K562 (cell line): ENCODE data around the gene PSMB10. TPM values are rescaled to one million over a fixed set of nuclear protein-coding genes. Genes with fewer than 3 reads are reported as not detected.
A peak's percentile ranks its signal among the peaks of the same experiment; 100 is the strongest.

Source experiments
- ATAC-seq: fragments of 200-7000 bp; cut with Tn5 transposase; 3 replicates; pipeline ENCODE4 v1.9.1; 2020; ENCODE audit warnings: moderate library complexity
- BruUV-seq: library from RNA; stranded (reverse); fragments of 400-500 nt; replicated peaks from 2 replicates; lab custom pipeline; 2021; lab: Mats Ljungman, UMichigan
- CTCF ChIA-PET: fragments of 300-600 bp; formaldehyde crosslinking; extraction: SDS; loops from one replicate; lab custom pipeline; 2021; ENCODE audit warnings: low intra/inter-chr PET ratio; lab: Yijun Ruan, JAX
- POLR2A ChIA-PET: fragments of 300-600, 350-650 bp; sonication (Branson Sonifier 250); formaldehyde crosslinking; extraction: SDS; loops from one replicate; lab custom pipeline; 2021; ENCODE audit warnings: antibody characterized with exemption, inconsistent platforms; lab: Yijun Ruan, JAX
- DNase-seq, 4 experiments: peaks; one replicate each; pipeline versions ENCODE4 v3.0.0 to v3.0.0-alpha.2; 2011 to 2018; ENCODE audit warnings: low spot score in 3 of 4, mixed read lengths in 3 of 4; ENCODE audit errors: extremely low read depth in 1 of 4
- FAIRE-seq: peaks from 2 replicates; lab custom pipeline; 2011; peaks lifted over from hg19 to GRCh38; lab: Jason Lieb, UNC
- H2AFZ ChIP-seq: 2 replicates; pipeline ENCODE4 v1.6.0; 2011; ENCODE audit warnings: low read depth, low read length, control low read depth, inconsistent platforms
- H3K27ac ChIP-seq: fragments of 200-600 bp; 3 replicates; pipeline ENCODE4 v1.8.0; 2011; ENCODE audit warnings: low read depth, mild to moderate bottlenecking, control low read depth, inconsistent platforms, low read length, moderate library complexity, mixed read lengths; ENCODE audit errors: extremely low read depth
- H3K27me3 ChIP-seq, 2 experiments: fragments of 300-600 bp in 1 of 2; 2 replicates in 1 of 2; 3 replicates in 1 of 2; pipeline versions ENCODE4 v1.6.0 to v1.8.0; 2011; ENCODE audit warnings: inconsistent platforms in 2 of 2, low read length in 2 of 2, mild to moderate bottlenecking in 1 of 2, mixed read lengths in 1 of 2, moderate library complexity in 1 of 2; ENCODE audit not compliant: control insufficient read depth in 2 of 2, insufficient read depth in 2 of 2
- H3K36me3 ChIP-seq: fragments of 300-600 bp; 3 replicates; pipeline ENCODE4 v1.8.0; 2011; ENCODE audit warnings: mild to moderate bottlenecking, low read length, inconsistent platforms; ENCODE audit not compliant: control insufficient read depth, insufficient read depth
- H3K4me1 ChIP-seq, 2 experiments: fragments of 200-600 bp in 1 of 2; replicated peaks in 1 of 2; 2 replicates in 1 of 2; 3 replicates in 1 of 2; pipeline versions ENCODE4 v1.5.1 to v1.8.0; 2011; ENCODE audit warnings: inconsistent platforms in 2 of 2, low read length in 2 of 2, mild to moderate bottlenecking in 1 of 2, mixed read lengths in 1 of 2, moderate library complexity in 1 of 2; ENCODE audit not compliant: control insufficient read depth in 2 of 2, insufficient read depth in 2 of 2
- H3K4me2 ChIP-seq: 2 replicates; pipeline ENCODE4 v1.6.1; 2011; ENCODE audit warnings: low read length, control low read depth, inconsistent platforms, mixed read lengths; ENCODE audit not compliant: insufficient read depth
- H3K4me3 ChIP-seq: fragments of 200-600 bp; sonication (generic), shearing (Covaris generic); 2 replicates; pipeline ENCODE4 v1.5.1; 2016; ENCODE audit warnings: control low read depth, inconsistent platforms
- H3K79me2 ChIP-seq: fragments of 200-600 bp; 3 replicates; pipeline ENCODE4 v1.8.0; 2011; ENCODE audit warnings: low read length, inconsistent platforms; ENCODE audit not compliant: control insufficient read depth, insufficient read depth
- H3K9ac ChIP-seq, 2 experiments: 2 replicates each; pipeline versions ENCODE4 v1.6.0 to v1.6.1; 2011; ENCODE audit warnings: low read depth in 2 of 2, low read length in 2 of 2, control low read depth in 1 of 2, inconsistent platforms in 1 of 2, mild to moderate bottlenecking in 1 of 2, mixed read lengths in 1 of 2; ENCODE audit not compliant: insufficient read depth in 1 of 2
- H3K9me1 ChIP-seq: one replicate; pipeline ENCODE4 v1.6.0; 2011; ENCODE audit warnings: inconsistent platforms, mild to moderate bottlenecking, low read length, moderate library complexity; ENCODE audit not compliant: control insufficient read depth, insufficient read depth
- H3K9me3 ChIP-seq: replicated peaks from 2 replicates; pipeline ENCODE4 v1.5.1; 2011; ENCODE audit warnings: low read depth, low read length, inconsistent platforms; ENCODE audit not compliant: control insufficient read depth, insufficient read depth
- H4K20me1 ChIP-seq: replicated peaks from 2 replicates; pipeline ENCODE4 v1.6.1; 2011; ENCODE audit warnings: low read length, inconsistent platforms, mixed read lengths; ENCODE audit not compliant: control insufficient read depth, insufficient read depth
- BCL6 ChIP-seq: fragments of 250-450 bp; sonication (Bioruptor Pico); IDR thresholded peaks from 2 replicates; pipeline ENCODE4 v1.4.0; 2020
- C11orf30 ChIP-seq: fragments of 450-650 bp; IDR thresholded peaks from 2 replicates; pipeline ENCODE4 v1.6.1; 2016; ENCODE audit warnings: low read depth, mild to moderate bottlenecking
- CREM ChIP-seq: IDR thresholded peaks from 2 replicates; pipeline ENCODE4 v1.6.1; 2014; ENCODE audit warnings: antibody characterized with exemption, low read depth
- CTBP1 ChIP-seq: fragments of 450-650 bp; IDR thresholded peaks from 2 replicates; pipeline ENCODE4 v1.6.1; 2016; ENCODE audit warnings: borderline replicate concordance
- KAT2B ChIP-seq: IDR thresholded peaks from one replicate; pipeline ENCODE4 v1.6.1; 2012; ENCODE audit warnings: low read depth, mild to moderate bottlenecking, control low read depth, inconsistent platforms, low read length, moderate library complexity
- MED1 ChIP-seq: sonication (generic); formaldehyde crosslinking; IDR thresholded peaks from 2 replicates; pipeline ENCODE4 v1.8.1; 2023; ENCODE audit warnings: missing genetic modification reagents, borderline replicate concordance
- NCOA1 ChIP-seq: fragments of 450-650 bp; IDR thresholded peaks from 2 replicates; pipeline ENCODE4 v1.6.1; 2016; ENCODE audit warnings: low read depth
- PCBP1 ChIP-seq: fragments of 200-400 bp; formaldehyde crosslinking; IDR thresholded peaks from 2 replicates; pipeline ENCODE4 v1.6.1; 2018; ENCODE audit warnings: mild to moderate bottlenecking, low read depth, low read length; ENCODE audit not compliant: poor library complexity, severe bottlenecking
- POLR2AphosphoS2 ChIP-seq: IDR thresholded peaks from 2 replicates; pipeline ENCODE4 v1.6.1; 2012; ENCODE audit warnings: low read length, improper control_type of control experiment
- PREB ChIP-seq: sonication (generic); formaldehyde crosslinking; IDR thresholded peaks from 2 replicates; pipeline ENCODE4 v1.8.1; 2023; ENCODE audit warnings: mild to moderate bottlenecking, missing genetic modification reagents
- ZNF347 ChIP-seq: fragments of 450-650 bp; formaldehyde crosslinking; IDR thresholded peaks from 2 replicates; pipeline ENCODE4 v1.4.0; 2020; ENCODE audit warnings: low read depth, mild to moderate bottlenecking, moderate library complexity
- ZNF551 ChIP-seq: fragments of 250-450 bp; sonication (Bioruptor Pico); IDR thresholded peaks from 2 replicates; pipeline ENCODE4 v1.5.0; 2021; ENCODE audit warnings: mild to moderate bottlenecking, moderate library complexity
- WGBS: fragments of 100-300 bp; shearing (Covaris generic); methylation state at CpG from one replicate; pipeline ENCODE4 v1.1.6; 2016; ENCODE audit warnings: low coverage, mixed read lengths; ENCODE audit not compliant: insufficient coverage; ENCODE audit errors: missing lambda C conversion rate; 5-methylcytosine and 5-hydroxymethylcytosine counted together
- in situ Hi-C: fragments of 300-500 bp; cut with MboI; formaldehyde crosslinking; loops from 4 replicates; pipeline ENCODE4 v1.15.0; 2018; ENCODE audit warnings: inconsistent platforms, mixed read lengths
- intact Hi-C: fragments of 100-400 bp; cut with micrococcal nuclease; formaldehyde crosslinking; loops from 2 replicates; pipeline ENCODE4 v1.14.2; 2022
- polyA plus RNA-seq, 8 experiments: library from polyadenylated mRNA; depleted of rRNA in 4 of 8; stranded (reverse) in 5 of 8; unstranded in 3 of 8; fragments of >200 nt; fragmentation: Nextera tagmentation in 2 of 8; fragmentation: Illumina TruSeq in 1 of 8; extraction: Ambion mirVana in 2 of 8; extraction: Trizol in 1 of 8; gene quantifications; 2 replicates each; pipeline versions ENCODE4 v1.2.1 to v1.2.3, GENCODE V29; 2011 to 2014; ENCODE audit warnings: inconsistent platforms in 1 of 8, missing spikeins in 1 of 8
- total RNA-seq, 7 experiments: library from RNA; depleted of rRNA in 6 of 7; stranded (reverse); fragments of >200 nt in 6 of 7; fragmentation: Illumina TruSeq in 2 of 7; extraction: Trizol in 2 of 7; gene quantifications; 2 replicates each; pipeline versions ENCODE4 v1.2.1 to v1.2.3, GENCODE V29; 2011 to 2021; ENCODE audit warnings: low replicate concordance in 1 of 7

The PSMB10 gene
- total and polyA plus RNA-seq, 9 of the 15 experiments (the other 6 are each of a cell fraction or from before 2014, with no cell fraction given): 11.7 to 105 (median 51.0) TPM

GRCh38 chr16:67940446-67941089, 3.9 kb upstream of the PSMB10 start:
- in situ Hi-C loops (no loop called here), intact Hi-C loops (no loop called here)
- FAIRE-seq (peak; percentile 11), DNase-seq (no peak), ATAC-seq (no peak)
- BruUV-seq: no TSS peak
- Histone ChIP-seq H3K4me3 (no peak overlapping the region), H3K9me1 (no peaks in the 10 kb centered on the region), H3K27ac (no peak overlapping the region), H3K4me1 (peaks cover 16 to 72% of the 10 kb centered on the region in 2 experiments), H3K27me3 (no peaks in the 10 kb centered on the region), H4K20me1 (peaks cover 13% of the 10 kb centered on the region; the same call in 1 of the 2 replicates), H3K36me3 (peaks cover 52% of the 10 kb centered on the region; the same call in 2 of the 3 replicates), H3K4me2 (no peak overlapping the region), H2AFZ (no peak overlapping the region), H3K9ac (peak overlapping the region in 1 of 2 experiments; percentile 68; a peak in 1 of 4 replicates), H3K9me3 (no peaks in the 10 kb centered on the region; the same call in 1 of the 2 replicates), H3K79me2 (peaks cover 20% of the 10 kb centered on the region)
- ChIA-PET CTCF (no interaction called here), POLR2A (interaction anchor here (0.6 to 1.2 kb wide), 3 partner anchors 19 to 117 kb away, joined by 3 to 5 read pairs (median 4); no protein-coding TSS in a partner anchor)
- WGBS: 89% methylated on average over 5 of the region's 5 CpGs
- no peak for TF ChIP-seq CREM
- peak; percentile 52; the same call in 1 of the 2 replicates for TF ChIP-seq POLR2AphosphoS2
- no peak for TF ChIP-seq NCOA1
- no peak for TF ChIP-seq PREB (CRISPR knock-in tag)
- TF ChIP-seq MED1 (CRISPR knock-in tag): no peak
- no peak for TF ChIP-seq C11orf30
- TF ChIP-seq PCBP1: no peak
- 0 out of 2 replicates have a peak, but pooled peaks have one; percentile 19 for TF ChIP-seq CTBP1
- no peak for TF ChIP-seq BCL6 (CRISPR knock-in tag)
- TF ChIP-seq ZNF551 (CRISPR knock-in tag): no peak
- TF ChIP-seq KAT2B: no peak
- no peak for TF ChIP-seq ZNF347 (CRISPR knock-in tag)
